Measurements from ENCODE around the gene CSF1.

Gene CSF1

DNA sequence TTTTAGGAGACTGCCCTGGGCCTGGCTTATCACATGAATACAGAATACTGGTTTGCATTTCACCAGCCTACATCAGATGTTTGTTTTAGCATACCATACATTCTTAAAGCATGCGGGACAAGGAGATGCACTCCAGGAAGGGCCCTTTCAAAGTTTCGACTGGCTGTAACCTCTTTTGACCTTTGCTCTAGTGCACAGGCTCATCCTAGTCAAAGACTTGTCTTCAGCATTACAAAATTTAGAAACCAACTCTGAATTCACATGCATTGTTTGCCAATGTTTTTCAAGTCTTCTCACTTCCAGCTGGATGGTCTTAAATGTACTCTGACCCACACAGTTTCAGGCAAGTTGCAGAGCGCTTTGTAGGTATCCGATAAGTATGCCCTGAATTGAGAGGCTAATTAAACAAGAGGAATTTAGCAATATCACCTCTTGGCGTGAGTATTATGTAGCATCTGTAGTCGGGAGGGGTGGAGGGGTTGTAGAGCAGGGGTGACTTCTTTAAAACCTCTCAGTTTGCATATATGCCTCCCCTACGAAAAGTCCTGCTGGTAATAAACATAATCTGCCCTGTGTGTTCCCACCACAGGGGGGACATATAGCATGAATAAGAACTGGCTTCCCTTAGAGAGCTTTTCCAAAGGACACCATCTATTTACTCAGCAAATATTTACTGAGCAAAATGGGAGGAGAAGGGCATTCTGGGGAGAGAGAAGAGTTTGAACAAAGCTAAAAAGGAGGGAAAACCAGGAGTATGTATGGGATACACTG lies 49.5 kb downstream of the CSF1 start:
- Histone ChIP-seq H3K27ac (no peak overlapping the region), H3K4me1 (no peaks in the 10 kb centered on the region), H3K27me3 (no peaks in the 10 kb centered on the region), H3K9ac (no peak overlapping the region), H3K4me2 (no peak overlapping the region), H3K36me3 (no peaks in the 10 kb centered on the region), H3K9me3 (replicated peaks in 1 of 11) (peaks cover 0 to 3% (median 0%) of the 10 kb centered on the region in 11 experiments; a peak in 3 of 22 replicates), H3K4me3 (no peak overlapping the region), H4K20me1 (no peaks in the 10 kb centered on the region)
- TF ChIP-seq Cebpa-rat (IDR thresholded peaks at IDR 0.05): no peak

DNA sequence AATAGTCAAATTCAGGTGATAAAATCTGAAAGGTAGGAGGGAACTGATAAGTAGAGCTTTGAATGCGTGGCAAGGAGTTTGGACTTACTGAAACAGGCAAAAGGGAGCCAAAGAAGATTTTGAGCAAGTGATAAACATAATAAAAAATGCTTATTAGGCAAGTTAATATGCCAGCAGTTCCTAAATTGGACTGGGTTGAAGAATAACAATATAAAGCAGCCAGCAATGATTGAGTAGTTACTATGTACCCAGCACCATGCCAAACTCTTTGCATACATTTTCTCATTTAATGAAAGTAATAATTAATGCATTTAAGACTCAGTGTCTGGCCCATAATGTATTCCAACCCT lies 50.1 kb downstream of the CSF1 start:
- H3K4me1 ChIP-seq: no peaks in the 10 kb centered on the region
- H3K27ac ChIP-seq: no peak overlapping the region
- no peak overlapping the region for H3K4me3 ChIP-seq
- no peak overlapping the region for H3K4me2 ChIP-seq
- H3K36me3 ChIP-seq: no peaks in the 10 kb centered on the region
- peaks cover 0 to 8% (median 1%) of the 10 kb centered on the region in 11 experiments; a peak in 7 of 22 replicates for H3K9me3 ChIP-seq (replicated peaks in 1 of 11)
- H3K27me3 ChIP-seq: no peaks in the 10 kb centered on the region
- TF ChIP-seq Cebpa-rat (IDR thresholded peaks at IDR 0.05): no peak
- no peak overlapping the region for H3K9ac ChIP-seq
- H4K20me1 ChIP-seq: no peaks in the 10 kb centered on the region

DNA sequence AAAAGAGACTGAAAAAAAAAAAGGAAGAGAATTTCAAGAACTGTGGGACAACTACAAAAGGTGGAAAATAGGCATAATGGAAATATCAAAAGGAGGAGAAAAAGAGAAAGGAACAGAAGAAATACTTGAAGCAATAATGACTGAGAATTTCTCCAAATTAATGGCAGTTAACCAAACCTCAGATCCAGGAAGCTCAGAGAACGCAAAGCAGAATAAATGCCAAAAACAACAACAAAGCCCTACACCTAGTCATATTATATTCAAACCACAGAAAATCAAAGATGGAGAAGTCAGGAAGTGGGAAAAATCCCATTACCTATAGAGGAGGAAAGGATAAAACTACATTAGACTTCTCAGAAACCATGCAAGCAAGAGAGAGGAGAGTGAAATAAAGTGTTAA lies 53.2 kb downstream of the CSF1 start:
- no peaks in the 10 kb centered on the region for H3K27me3 ChIP-seq
- no peak overlapping the region for H3K9ac ChIP-seq
- TF ChIP-seq Cebpa-rat (IDR thresholded peaks at IDR 0.05): no peak
- no peaks in the 10 kb centered on the region for H4K20me1 ChIP-seq
- no peaks in the 10 kb centered on the region for H3K4me1 ChIP-seq
- no peak overlapping the region for H3K4me2 ChIP-seq
- H3K4me3 ChIP-seq: no peak overlapping the region
- H3K36me3 ChIP-seq: no peaks in the 10 kb centered on the region
- H3K27ac ChIP-seq: no peak overlapping the region
- peaks cover 0 to 12% (median 5%) of the 10 kb centered on the region in 11 experiments; a peak in 7 of 22 replicates for H3K9me3 ChIP-seq (replicated peaks in 1 of 11)

DNA sequence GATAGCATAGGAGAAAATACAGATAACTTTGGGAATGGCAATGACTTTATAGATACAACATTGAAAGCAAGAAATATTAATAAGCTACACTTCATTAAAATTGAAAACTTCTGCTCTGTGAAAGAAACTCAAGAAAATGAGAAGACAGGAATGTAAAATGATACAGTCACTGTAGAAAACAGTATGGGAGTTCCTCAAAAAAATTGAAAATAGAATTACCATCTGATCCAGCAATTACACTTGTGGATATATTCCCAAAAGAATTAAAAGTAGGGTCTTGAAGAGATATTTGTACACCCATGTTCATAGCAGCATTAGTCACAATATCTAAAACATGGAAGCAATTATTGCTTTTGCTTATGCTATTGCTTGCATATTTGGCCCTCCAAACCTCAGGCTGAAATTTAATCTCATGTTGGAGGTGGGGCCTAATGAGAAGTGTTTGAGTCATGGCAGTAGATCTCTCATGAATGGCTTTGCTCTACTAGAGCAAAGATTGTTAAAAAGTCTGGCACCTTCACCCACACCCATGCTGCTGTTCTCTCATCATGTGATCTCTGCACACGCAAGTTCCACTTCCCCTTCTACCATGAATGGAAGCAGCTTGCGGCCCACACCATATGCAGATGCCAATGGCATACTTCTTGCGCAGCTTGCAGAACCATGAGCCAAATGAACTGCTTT lies 58.6 kb downstream of the CSF1 start:
- H3K27ac ChIP-seq: no peak overlapping the region
- no peaks in the 10 kb centered on the region for H3K36me3 ChIP-seq
- H3K4me3 ChIP-seq: no peak overlapping the region
- no peak overlapping the region for H3K9ac ChIP-seq
- H3K4me1 ChIP-seq: peaks cover 0 to 6% (median 0%) of the 10 kb centered on the region in 10 experiments; a peak in 3 of 20 replicates
- TF ChIP-seq Cebpa-rat (IDR thresholded peaks at IDR 0.05): no peak
- no peaks in the 10 kb centered on the region for H4K20me1 ChIP-seq
- no peaks in the 10 kb centered on the region for H3K27me3 ChIP-seq
- peak overlapping the region in 2 of 11 experiments; percentile 4 to 10; a peak in 2 of 22 replicates for H3K4me2 ChIP-seq
- H3K9me3 ChIP-seq (replicated peaks in 1 of 11): peaks cover 0 to 16% (median 5%) of the 10 kb centered on the region in 11 experiments; a peak in 8 of 22 replicates

DNA sequence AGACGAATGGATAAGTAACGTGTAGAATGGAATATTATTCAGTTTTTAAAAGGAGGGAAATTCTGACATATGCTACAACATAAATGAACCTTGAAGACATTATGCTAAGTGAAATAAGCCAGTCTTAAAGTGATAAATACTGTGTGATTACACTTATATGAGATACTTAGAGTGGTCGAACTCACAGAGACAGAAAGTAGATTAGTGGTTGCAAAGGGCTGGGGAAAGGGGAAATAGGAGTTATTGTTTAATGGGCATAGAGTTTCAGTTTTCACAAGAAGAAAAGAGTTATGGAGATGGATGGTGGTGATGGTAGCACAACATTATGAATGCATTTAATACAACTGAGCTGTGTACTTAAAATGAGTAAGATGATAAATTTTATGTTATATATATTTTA lies 59.3 kb downstream of the CSF1 start:
- peaks cover 0 to 6% (median 0%) of the 10 kb centered on the region in 10 experiments; a peak in 3 of 20 replicates for H3K4me1 ChIP-seq
- no peak overlapping the region for H3K4me3 ChIP-seq
- no peak for TF ChIP-seq Cebpa-rat (IDR thresholded peaks at IDR 0.05)
- no peak overlapping the region for H3K9ac ChIP-seq
- no peaks in the 10 kb centered on the region for H3K27me3 ChIP-seq
- no peaks in the 10 kb centered on the region for H4K20me1 ChIP-seq
- no peaks in the 10 kb centered on the region for H3K36me3 ChIP-seq
- H3K9me3 ChIP-seq (replicated peaks in 1 of 11): peaks cover 0 to 16% (median 5%) of the 10 kb centered on the region in 11 experiments; a peak in 8 of 22 replicates
- 0 out of 22 replicates have a peak overlapping the region, but pooled peaks of 1 of the 11 experiments have one; percentile 4 for H3K4me2 ChIP-seq
- H3K27ac ChIP-seq: no peak overlapping the region

DNA sequence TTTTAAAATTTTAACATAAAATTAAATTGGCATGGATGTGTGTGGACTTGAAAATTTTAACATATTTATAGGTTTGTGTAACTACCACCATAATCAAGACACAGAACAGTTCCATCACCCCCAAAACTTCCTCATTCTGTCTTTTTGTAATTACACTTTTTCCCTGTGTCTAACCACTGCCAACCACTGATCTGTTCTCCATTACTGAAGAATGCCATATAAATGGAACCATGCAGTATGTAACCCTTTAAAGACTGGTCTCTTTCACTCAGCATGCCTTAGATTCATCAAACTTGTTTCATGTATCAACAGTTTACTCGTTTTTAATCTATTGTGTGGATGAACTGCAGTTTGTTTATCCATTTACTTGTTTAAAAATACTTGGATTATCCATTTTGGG lies 60.9 kb downstream of the CSF1 start:
- Histone ChIP-seq H3K36me3 (no peaks in the 10 kb centered on the region), H3K9me3 (replicated peaks in 1 of 11) (peaks cover 0 to 5% (median 0%) of the 10 kb centered on the region in 11 experiments; a peak in 2 of 22 replicates), H3K4me3 (no peak overlapping the region), H3K4me2 (no peak overlapping the region), H4K20me1 (no peaks in the 10 kb centered on the region), H3K27me3 (no peaks in the 10 kb centered on the region), H3K9ac (no peak overlapping the region), H3K27ac (no peak overlapping the region), H3K4me1 (peaks cover 0 to 6% (median 0%) of the 10 kb centered on the region in 10 experiments; a peak in 3 of 20 replicates)
- no peak for TF ChIP-seq Cebpa-rat (IDR thresholded peaks at IDR 0.05)

DNA sequence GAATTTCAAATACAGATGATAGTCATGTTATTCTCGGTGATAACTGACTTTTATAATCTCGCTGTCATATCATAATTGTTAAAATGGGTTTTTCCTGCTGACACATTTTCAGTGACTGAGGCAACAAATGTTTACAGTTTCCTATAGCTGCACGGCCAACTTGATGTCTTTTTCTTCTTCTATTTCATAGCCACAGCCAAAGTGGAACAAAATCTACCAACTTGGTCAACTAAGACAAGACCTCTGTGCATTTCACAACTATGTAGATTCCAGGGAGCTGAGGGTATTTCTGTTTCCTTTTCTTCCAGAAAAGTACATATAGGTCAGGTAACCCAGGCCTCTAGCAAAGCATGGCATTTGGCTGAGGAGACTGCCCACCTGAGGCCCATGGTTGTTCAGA lies 63.5 kb downstream of the CSF1 start:
- Histone ChIP-seq H3K27ac (no peak overlapping the region), H3K4me2 (no peak overlapping the region)

DNA sequence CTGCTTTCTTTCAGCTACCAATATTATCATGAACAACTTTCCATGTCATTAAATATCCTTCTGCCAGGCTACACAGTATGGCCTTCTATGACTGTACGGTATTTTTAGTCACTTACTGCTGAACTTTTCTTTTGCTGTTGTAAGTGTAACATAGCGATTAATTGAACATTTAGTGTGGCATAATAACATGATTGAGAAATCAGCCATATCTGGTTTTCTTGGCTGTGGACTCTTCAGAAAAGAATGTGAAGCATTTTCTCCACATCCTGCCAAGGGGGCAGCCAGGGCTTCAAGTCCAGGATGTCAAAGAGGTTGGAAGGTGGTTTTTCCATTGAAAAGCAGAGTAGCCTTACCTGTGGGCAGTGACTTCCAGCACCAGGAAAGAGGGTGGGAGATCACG lies 65.1 kb downstream of the CSF1 start:
- Histone ChIP-seq H3K9ac (no peak overlapping the region), H3K27me3 (no peaks in the 10 kb centered on the region), H3K36me3 (no peaks in the 10 kb centered on the region), H4K20me1 (no peaks in the 10 kb centered on the region), H3K4me1 (peaks cover 0 to 13% (median 3%) of the 10 kb centered on the region in 10 experiments; a peak in 8 of 20 replicates), H3K9me3 (replicated peaks in 1 of 11) (no peaks in the 10 kb centered on the region), H3K27ac (no peak overlapping the region), H3K4me2 (no peak overlapping the region), H3K4me3 (no peak overlapping the region)
- TF ChIP-seq Cebpa-rat (IDR thresholded peaks at IDR 0.05): no peak

More for the DNA sequence above, 63.5 kb downstream of the CSF1 start:
- peaks cover 0 to 5% (median 0%) of the 10 kb centered on the region in 11 experiments; a peak in 2 of 22 replicates for H3K9me3 ChIP-seq (replicated peaks in 1 of 11)
- no peak for TF ChIP-seq Cebpa-rat (IDR thresholded peaks at IDR 0.05)
- H3K4me3 ChIP-seq: no peak overlapping the region
- no peaks in the 10 kb centered on the region for H3K36me3 ChIP-seq
- H3K27me3 ChIP-seq: no peaks in the 10 kb centered on the region
- H3K9ac ChIP-seq: no peak overlapping the region
- H3K4me1 ChIP-seq: peaks cover 0 to 7% (median 0%) of the 10 kb centered on the region in 10 experiments; a peak in 7 of 20 replicates
- H4K20me1 ChIP-seq: no peaks in the 10 kb centered on the region

DNA sequence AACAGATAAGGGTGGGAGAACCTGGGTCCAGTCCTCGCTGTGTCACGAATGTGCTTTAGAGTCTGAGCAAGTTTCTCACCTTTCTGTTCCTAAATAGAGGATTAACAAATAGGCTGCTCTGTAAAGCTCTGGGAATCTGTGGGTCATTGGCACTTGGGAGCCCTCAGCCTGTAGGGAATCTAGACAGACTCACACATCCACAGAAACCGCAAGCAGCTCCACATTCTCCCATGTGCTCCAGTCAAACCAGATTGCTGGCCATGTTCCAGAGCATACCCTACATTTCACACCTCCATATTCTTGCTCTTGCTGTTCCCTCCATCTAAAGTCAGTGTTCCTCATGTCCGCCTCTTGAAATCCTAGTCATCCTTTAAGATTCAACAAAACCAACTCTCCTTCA lies 66.1 kb downstream of the CSF1 start:
- no peak overlapping the region for H3K4me3 ChIP-seq
- H3K4me1 ChIP-seq: peaks cover 0 to 20% (median 7%) of the 10 kb centered on the region in 10 experiments; a peak in 11 of 20 replicates
- no peak overlapping the region for H3K4me2 ChIP-seq
- H3K27me3 ChIP-seq: no peaks in the 10 kb centered on the region
- no peak overlapping the region for H3K9ac ChIP-seq
- no peaks in the 10 kb centered on the region for H4K20me1 ChIP-seq
- no peaks in the 10 kb centered on the region for H3K36me3 ChIP-seq
- TF ChIP-seq Cebpa-rat (IDR thresholded peaks at IDR 0.05): no peak
- H3K9me3 ChIP-seq (replicated peaks in 1 of 11): no peaks in the 10 kb centered on the region
- H3K27ac ChIP-seq: no peak overlapping the region

Measured in BLaER1 treated with 17β-estradiol and CSF1 and Interleukin-3, amounts not matched to agents 10 nM and 100 nM (cell line).